HAP-1 (cell line): ENCODE results near the gene ACACB.

Experiments
- DNase-seq, 2 experiments: peaks; one replicate each; pipeline ENCODE4 v3.0.0-alpha.2; 2016 to 2020; ENCODE audit warnings: low spot score in 2 of 2
- H3K27me3 ChIP-seq: fragments of 250-450 bp; sonication (Bioruptor Pico); 2 replicates; pipeline ENCODE4 v1.5.1; 2020; ENCODE audit warnings: low read depth, mild to moderate bottlenecking, moderate library complexity
- H3K36me3 ChIP-seq: fragments of 250-450 bp; sonication (Bioruptor Pico); replicated peaks from 2 replicates; pipeline ENCODE4 v1.5.1; 2020; ENCODE audit warnings: mild to moderate bottlenecking
- H3K4me1 ChIP-seq: fragments of 250-450 bp; sonication (Bioruptor Pico); 2 replicates; pipeline ENCODE4 v1.5.1; 2020; ENCODE audit warnings: mild to moderate bottlenecking
- H3K4me3 ChIP-seq: fragments of 250-450 bp; sonication (Bioruptor Pico); 2 replicates; pipeline ENCODE4 v1.5.1; 2020; ENCODE audit warnings: mild to moderate bottlenecking, moderate library complexity
- H3K9me3 ChIP-seq: fragments of 250-450 bp; sonication (Bioruptor Pico); 2 replicates; pipeline ENCODE4 v1.5.1; 2020; ENCODE audit warnings: mild to moderate bottlenecking, moderate library complexity
- in situ Hi-C: fragments of 300-500 bp; cut with MboI; formaldehyde crosslinking; loops from 3 replicates; pipeline ENCODE4 v1.14.3; 2020; ENCODE audit warnings: low sequenced_read_pairs, inconsistent platforms, mixed read lengths

ACACB gene

GRCh38 chr12:109097435-109098182, 18.8 kb upstream of the ACACB start, which contains the start of gene UNG:
UNG (plus strand) TSS chr12:109097597; CDS start chr12:109097680, 83 bp downstream.
- Histone ChIP-seq H3K4me3 (peak within 1 kb of the TSS; percentile 85), H3K27me3 (no peaks in the 10 kb centered on the region), H3K4me1 (peaks cover 12% of the 10 kb centered on the region), H3K36me3 (peaks cover 39% of the 10 kb centered on the region), H3K9me3 (no peaks in the 10 kb centered on the region)
- peak; percentile 88 to 97 for DNase-seq
- in situ Hi-C loops = loop anchor here (10.0 kb wide), 2 partner anchors 293 to 533 kb away; partner anchors contain the start of genes ISCU and SART3

GRCh38 chr12:109098183-109098604, 18.2 kb upstream of the ACACB start:
- H3K36me3 ChIP-seq = peaks cover 43% of the 10 kb centered on the region
- no peak for DNase-seq
- in situ Hi-C loops = loop anchor here (10.0 kb wide), 2 partner anchors 293 to 533 kb away; partner anchors contain the start of genes ISCU and SART3
- no peaks in the 10 kb centered on the region for H3K27me3 ChIP-seq
- peaks cover 6% of the 10 kb centered on the region for H3K4me1 ChIP-seq
- no peaks in the 10 kb centered on the region for H3K9me3 ChIP-seq
- H3K4me3 ChIP-seq = peak overlapping the region; percentile 85

GRCh38 chr12:109098651-109099050, 17.7 kb upstream of the ACACB start:
- in situ Hi-C loops = loop anchor here (10.0 kb wide), 2 partner anchors 294 to 534 kb away; partner anchors contain the start of genes ISCU and SART3
- H3K4me3 ChIP-seq = peak overlapping the region; percentile 85
- no peak for DNase-seq
- no peaks in the 10 kb centered on the region for H3K27me3 ChIP-seq
- peaks cover 47% of the 10 kb centered on the region for H3K36me3 ChIP-seq
- peaks cover 4% of the 10 kb centered on the region for H3K4me1 ChIP-seq
- no peaks in the 10 kb centered on the region for H3K9me3 ChIP-seq

- peaks cover 56% of the 10 kb centered on the region for H3K36me3 ChIP-seq
- in situ Hi-C loops = loop anchor here (10.0 kb wide), 3 partner anchors 285 to 535 kb away; partner anchors contain the start of genes ISCU and SART3
- DNase-seq = no peak
- no peaks in the 10 kb centered on the region for H3K9me3 ChIP-seq
- H3K4me3 ChIP-seq = no peak overlapping the region
- H3K4me1 ChIP-seq = peaks cover 3% of the 10 kb centered on the region
- no peaks in the 10 kb centered on the region for H3K27me3 ChIP-seq
Measured at GRCh38 chr12:109099431-109100020, 16.9 kb upstream of the ACACB start.

GRCh38 chr12:109100741-109101140, 15.6 kb upstream of the ACACB start:
- peaks cover 3% of the 10 kb centered on the region for H3K4me1 ChIP-seq
- H3K36me3 ChIP-seq = peaks cover 68% of the 10 kb centered on the region
- no peak overlapping the region for H3K4me3 ChIP-seq
- H3K9me3 ChIP-seq = no peaks in the 10 kb centered on the region
- H3K27me3 ChIP-seq = no peaks in the 10 kb centered on the region
- DNase-seq = no peak
- in situ Hi-C loops = loop anchor here (10.0 kb wide), 1 partner anchor 284 kb away; no protein-coding TSS in a partner anchor

- no peak overlapping the region for H3K4me3 ChIP-seq
- in situ Hi-C loops = loop anchor here (10.0 kb wide), 1 partner anchor 282 kb away; no protein-coding TSS in a partner anchor
- no peak for DNase-seq
- H3K9me3 ChIP-seq = no peaks in the 10 kb centered on the region
- no peaks in the 10 kb centered on the region for H3K27me3 ChIP-seq
- H3K36me3 ChIP-seq = peaks cover 80% of the 10 kb centered on the region
- H3K4me1 ChIP-seq = no peaks in the 10 kb centered on the region; the same call in 1 of the 2 replicates
Measured at GRCh38 chr12:109102491-109102890, 13.9 kb upstream of the ACACB start.

- no peaks in the 10 kb centered on the region for H3K4me1 ChIP-seq
- H3K27me3 ChIP-seq = no peaks in the 10 kb centered on the region
- H3K9me3 ChIP-seq = no peaks in the 10 kb centered on the region
- no peak overlapping the region for H3K4me3 ChIP-seq
- in situ Hi-C loops = loop anchor here (10.0 kb wide), 1 partner anchor 280 kb away; no protein-coding TSS in a partner anchor
- DNase-seq = no peak
- H3K36me3 ChIP-seq = peaks cover 85% of the 10 kb centered on the region
Measured at GRCh38 chr12:109105176-109105575, 11.2 kb upstream of the ACACB start.

GRCh38 chr12:109109746-109110350, 6.5 kb upstream of the ACACB start:
- Histone ChIP-seq H3K27me3 (no peaks in the 10 kb centered on the region), H3K9me3 (no peaks in the 10 kb centered on the region), H3K4me3 (no peak overlapping the region), H3K4me1 (no peaks in the 10 kb centered on the region), H3K36me3 (peaks cover 49% of the 10 kb centered on the region)
- in situ Hi-C loops = loop anchor here (10.0 kb wide), 1 partner anchor 275 kb away; no protein-coding TSS in a partner anchor
- no peak for DNase-seq

GRCh38 chr12:109110988-109111495, 5.3 kb upstream of the ACACB start:
- Histone ChIP-seq H3K9me3 (no peaks in the 10 kb centered on the region), H3K4me3 (no peak overlapping the region)

GRCh38 chr12:109112720-109113465, 3.5 kb upstream of the ACACB start:
- DNase-seq = no peak
- Histone ChIP-seq H3K27me3 (no peaks in the 10 kb centered on the region), H3K4me1 (no peaks in the 10 kb centered on the region), H3K36me3 (peaks cover 24% of the 10 kb centered on the region), H3K4me3 (no peak overlapping the region), H3K9me3 (no peaks in the 10 kb centered on the region)
- in situ Hi-C loops = no loop called here

More at GRCh38 chr12:109110988-109111495, 5.3 kb upstream of the ACACB start:
- H3K27me3 ChIP-seq = no peaks in the 10 kb centered on the region
- DNase-seq = peak in 1 of 2 experiments; percentile 56
- in situ Hi-C loops = no loop called here
- H3K4me1 ChIP-seq = no peaks in the 10 kb centered on the region
- H3K36me3 ChIP-seq = peaks cover 37% of the 10 kb centered on the region

GRCh38 chr12:109113661-109114321, 2.6 kb upstream of the ACACB start:
- in situ Hi-C loops = no loop called here
- Histone ChIP-seq H3K9me3 (no peaks in the 10 kb centered on the region), H3K4me3 (no peak overlapping the region), H3K4me1 (no peaks in the 10 kb centered on the region), H3K36me3 (peaks cover 15% of the 10 kb centered on the region), H3K27me3 (no peaks in the 10 kb centered on the region)
- DNase-seq = no peak

- in situ Hi-C loops = no loop called here
- H3K4me1 ChIP-seq = no peaks in the 10 kb centered on the region
- no peak for DNase-seq
- H3K27me3 ChIP-seq = no peaks in the 10 kb centered on the region
- H3K9me3 ChIP-seq = no peaks in the 10 kb centered on the region
- no peak overlapping the region for H3K4me3 ChIP-seq
- peaks cover 8% of the 10 kb centered on the region for H3K36me3 ChIP-seq
Measured at GRCh38 chr12:109114644-109115043, 1.7 kb upstream of the ACACB start.
